ENCODE results near the gene PRSS57. TPM values are rescaled to one million over a fixed set of nuclear protein-coding genes. Genes with fewer than 3 reads are reported as not detected.

PRSS57 gene
- total and polyA plus RNA-seq, 12 donors, result 0.13 to 0.51 (median 0.22) TPM; not detected in 9

DNA sequence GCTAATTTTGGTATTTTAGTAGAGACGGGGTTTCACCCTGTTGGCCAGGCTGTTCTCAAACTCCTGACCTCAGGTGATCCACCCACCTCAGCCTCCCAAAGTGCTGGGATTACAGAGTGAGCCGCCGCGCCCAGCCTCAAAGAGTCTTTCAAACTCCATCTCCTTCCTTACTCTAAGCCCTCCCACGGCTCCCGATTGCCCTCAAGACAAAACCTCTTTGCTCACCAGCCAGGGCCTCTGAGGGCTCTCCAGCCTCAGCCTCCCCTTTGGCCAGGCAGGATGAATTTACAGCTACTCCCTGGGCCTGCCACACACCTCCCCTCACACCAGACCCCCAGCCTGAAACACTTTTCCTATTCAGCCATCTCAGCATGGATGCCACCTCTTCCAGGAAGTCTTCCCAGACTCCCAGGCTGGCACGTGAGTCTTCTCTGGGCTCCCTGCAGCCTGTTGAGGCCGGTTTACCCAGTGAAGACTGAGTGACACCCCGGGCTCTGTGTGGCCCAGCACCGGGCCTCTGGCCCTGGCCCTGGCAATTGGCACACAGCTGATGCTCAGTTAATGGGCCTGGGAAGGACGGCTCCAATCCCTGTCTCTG lies 7.6 kb downstream of the PRSS57 start:
- no peaks in the 10 kb centered on the region for H3K27me3 ChIP-seq
- intact Hi-C loops (cut with DNase I), result no loop called here
- H3K27ac ChIP-seq, result no peak overlapping the region
- H3K9me3 ChIP-seq (replicated peaks in 1 of 3), result no peaks in the 10 kb centered on the region
- TF ChIP-seq POLR2A (IDR thresholded peaks at IDR 0.05), result no peak
- TF ChIP-seq, protein P1, sequence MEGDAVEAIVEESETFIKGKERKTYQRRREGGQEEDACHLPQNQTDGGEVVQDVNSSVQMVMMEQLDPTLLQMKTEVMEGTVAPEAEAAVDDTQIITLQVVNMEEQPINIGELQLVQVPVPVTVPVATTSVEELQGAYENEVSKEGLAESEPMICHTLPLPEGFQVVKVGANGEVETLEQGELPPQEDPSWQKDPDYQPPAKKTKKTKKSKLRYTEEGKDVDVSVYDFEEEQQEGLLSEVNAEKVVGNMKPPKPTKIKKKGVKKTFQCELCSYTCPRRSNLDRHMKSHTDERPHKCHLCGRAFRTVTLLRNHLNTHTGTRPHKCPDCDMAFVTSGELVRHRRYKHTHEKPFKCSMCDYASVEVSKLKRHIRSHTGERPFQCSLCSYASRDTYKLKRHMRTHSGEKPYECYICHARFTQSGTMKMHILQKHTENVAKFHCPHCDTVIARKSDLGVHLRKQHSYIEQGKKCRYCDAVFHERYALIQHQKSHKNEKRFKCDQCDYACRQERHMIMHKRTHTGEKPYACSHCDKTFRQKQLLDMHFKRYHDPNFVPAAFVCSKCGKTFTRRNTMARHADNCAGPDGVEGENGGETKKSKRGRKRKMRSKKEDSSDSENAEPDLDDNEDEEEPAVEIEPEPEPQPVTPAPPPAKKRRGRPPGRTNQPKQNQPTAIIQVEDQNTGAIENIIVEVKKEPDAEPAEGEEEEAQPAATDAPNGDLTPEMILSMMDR (IDR thresholded peaks at IDR 0.05), result no peak
- no peak for DNase-seq
- H3K4me1 ChIP-seq (replicated peaks in 1 of 2), result no peaks in the 10 kb centered on the region
- H3K4me3 ChIP-seq, result no peak overlapping the region
- WGBS, 4 donors, result 85 to 89% (median 88%) methylated on average over 9 to 11 of the region's 11 CpGs
- no peaks in the 10 kb centered on the region for H3K36me3 ChIP-seq (replicated peaks in 1 of 2)

DNA sequence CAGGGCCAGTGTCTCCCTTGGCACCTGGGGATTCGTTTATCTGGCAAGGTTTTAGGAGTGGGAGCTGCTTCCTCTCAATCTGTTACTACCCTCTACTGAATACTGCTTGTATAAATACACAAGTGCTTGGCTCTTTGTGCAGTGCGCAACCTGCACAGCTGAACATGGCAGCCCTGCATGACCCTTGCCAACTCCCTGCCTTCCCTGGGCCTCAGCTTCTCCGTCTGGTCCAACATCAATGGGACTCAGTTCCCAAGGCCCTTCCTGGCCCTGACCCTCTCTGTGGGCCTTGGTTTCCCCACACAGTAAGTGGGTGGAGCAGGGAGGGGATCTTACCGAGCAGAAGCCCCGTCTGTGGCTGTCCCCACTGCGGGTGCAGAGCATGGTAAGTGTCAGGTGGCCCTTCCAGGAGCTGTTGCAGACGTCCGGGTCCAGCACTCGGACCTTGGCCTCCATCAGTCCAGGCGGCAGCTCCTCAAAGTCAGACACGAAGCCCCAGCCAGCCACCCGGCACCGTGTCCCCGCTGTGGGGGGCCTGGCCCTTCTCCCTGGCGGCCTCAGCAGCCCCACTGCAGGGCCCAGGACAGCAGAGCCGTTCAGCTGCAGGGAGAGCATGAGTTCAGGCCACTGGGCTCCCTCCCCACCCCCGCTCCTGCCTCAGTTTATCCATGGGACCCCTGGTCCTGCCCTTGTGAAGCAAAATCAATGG lies 8.5 kb downstream of the PRSS57 start:
- Histone ChIP-seq H3K4me1 (replicated peaks in 1 of 2) (no peaks in the 10 kb centered on the region), H3K9me3 (replicated peaks in 1 of 3) (no peaks in the 10 kb centered on the region), H3K36me3 (replicated peaks in 1 of 2) (no peaks in the 10 kb centered on the region), H3K4me3 (no peak overlapping the region), H3K27me3 (no peaks in the 10 kb centered on the region), H3K27ac (no peak overlapping the region)
- no peak for DNase-seq
- WGBS, 4 donors, result 74 to 91% (median 83%) methylated on average over 3 to 17 of the region's 17 CpGs
- no peak for TF ChIP-seq POLR2A (IDR thresholded peaks at IDR 0.05)
- TF ChIP-seq, protein P1 (IDR thresholded peaks at IDR 0.05), result no peak
- intact Hi-C loops (cut with DNase I), result no loop called here

DNA sequence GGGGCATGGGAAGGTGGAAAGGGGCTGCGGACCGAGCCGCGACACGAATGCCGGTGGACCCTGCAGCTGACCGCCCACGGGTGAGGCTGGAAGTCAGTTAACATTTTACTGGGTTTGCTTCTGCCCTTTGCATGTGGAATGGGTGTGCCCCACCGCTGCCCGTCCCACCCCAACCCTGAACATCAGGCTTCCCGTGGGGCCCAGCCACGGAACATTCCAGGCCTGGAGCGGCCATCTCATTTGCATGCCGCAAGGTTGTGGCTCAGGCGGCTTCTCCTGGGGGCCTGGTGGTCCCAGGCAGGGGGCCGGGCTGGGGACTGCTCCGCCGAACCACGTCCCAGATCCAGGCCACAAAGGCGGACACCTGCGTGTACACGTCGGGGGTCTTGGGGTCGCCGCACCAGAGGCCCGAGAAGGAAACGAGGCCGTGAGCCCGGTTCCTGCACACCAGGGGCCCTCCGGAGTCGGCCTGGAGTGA lies 9.8 kb downstream of the PRSS57 start:
- Histone ChIP-seq H3K36me3 (replicated peaks in 1 of 2) (no peaks in the 10 kb centered on the region), H3K9me3 (replicated peaks in 1 of 3) (no peaks in the 10 kb centered on the region), H3K4me3 (no peak overlapping the region), H3K27ac (no peak overlapping the region), H3K4me1 (replicated peaks in 1 of 2) (no peaks in the 10 kb centered on the region), H3K27me3 (no peaks in the 10 kb centered on the region)
- 82 to 88% (median 85%) methylated on average over 8 to 31 of the region's 31 CpGs for WGBS, 4 donors
- no peak for DNase-seq
- intact Hi-C loops (cut with DNase I), result no loop called here
- TF ChIP-seq POLR2A (IDR thresholded peaks at IDR 0.05), result no peak
- TF ChIP-seq, protein P1 (IDR thresholded peaks at IDR 0.05), result no peak

DNA sequence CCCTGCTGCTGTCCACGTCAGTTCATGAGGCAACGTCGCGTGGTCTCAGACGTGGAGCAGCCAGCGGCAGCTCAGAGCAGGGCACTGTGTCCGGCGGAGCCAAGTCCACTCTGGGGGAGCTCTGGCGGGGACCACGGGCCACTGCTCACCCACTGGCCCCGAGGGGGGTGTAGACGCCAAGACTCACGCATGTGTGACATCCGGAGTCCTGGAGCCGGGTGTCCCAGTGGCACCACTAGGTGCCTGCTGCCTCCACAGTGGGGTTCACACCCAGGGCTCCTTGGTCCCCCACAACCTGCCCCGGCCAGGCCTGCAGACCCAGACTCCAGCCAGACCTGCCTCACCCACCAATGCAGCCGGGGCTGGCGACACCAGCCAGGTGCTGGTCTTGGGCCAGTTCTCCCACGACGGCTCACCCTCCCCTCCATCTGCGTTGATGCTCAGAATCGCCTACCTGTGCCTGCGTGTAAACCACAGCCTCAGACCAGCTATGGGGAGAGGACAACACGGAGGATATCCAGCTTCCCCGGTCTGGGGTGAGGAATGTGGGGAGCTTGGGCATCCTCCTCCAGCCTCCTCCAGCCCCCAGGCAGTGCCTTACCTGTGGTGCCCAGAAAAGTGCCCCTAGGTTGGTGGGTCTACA lies 12.5 kb downstream of the PRSS57 start:
- Histone ChIP-seq H3K4me1 (replicated peaks in 1 of 2) (peaks cover 9 to 16% of the 10 kb centered on the region in 2 donors), H3K36me3 (replicated peaks in 1 of 2) (no peaks in the 10 kb centered on the region), H3K27me3 (no peaks in the 10 kb centered on the region), H3K27ac (no peak overlapping the region), H3K9me3 (replicated peaks in 1 of 3) (no peaks in the 10 kb centered on the region), H3K4me3 (no peak overlapping the region)
- peak in 3 of 7 donors; percentile 31 to 47 (median 42) for DNase-seq
- WGBS, 4 donors, result 86 to 95% (median 89%) methylated on average over 15 to 25 of the region's 25 CpGs
- intact Hi-C loops (cut with DNase I), result no loop called here
- TF ChIP-seq, protein P1 (IDR thresholded peaks at IDR 0.05), result no peak
- no peak for TF ChIP-seq POLR2A (IDR thresholded peaks at IDR 0.05)
